ENCODE data around the gene IFNA10.
"Not testable (repeated sequence)": the region's sequence is repeated elsewhere in the genome, so short reads cannot be mapped to it uniquely, and the experiment has no call there.

Gene IFNA10

GRCh38 chr9:21182810-21183736 is 23.9 kb downstream of the IFNA10 start:
- not testable (repeated sequence) for H3K36me3 Mint-ChIP-seq (ENCODE audit: low read depth); H3K4me1 Mint-ChIP-seq; H3K27ac Mint-ChIP-seq; H3K9me3 Mint-ChIP-seq; H3K4me3 Mint-ChIP-seq; DNase-seq
- peak; percentile 50 for TF ChIP-seq CTCF (IDR thresholded peaks at IDR 0.05)
- H3K27me3 Mint-ChIP-seq (ENCODE audit: low read depth, poor library complexity) = peaks cover 13% of the 10 kb centered on the region

- no peaks in the 10 kb centered on the region for H3K4me1 Mint-ChIP-seq
- no peak for DNase-seq
- H3K9me3 Mint-ChIP-seq = no peaks in the 10 kb centered on the region
Measured at GRCh38 chr9:21174671-21175070, 32.3 kb downstream of the IFNA10 start.

GRCh38 chr9:21172156-21172555 is 34.8 kb downstream of the IFNA10 start:
- no peaks in the 10 kb centered on the region for H3K9me3 Mint-ChIP-seq
- no peaks in the 10 kb centered on the region for H3K36me3 Mint-ChIP-seq (ENCODE audit: low read depth)
- no peak overlapping the region for H3K27ac Mint-ChIP-seq
- H3K27me3 Mint-ChIP-seq (ENCODE audit: low read depth, poor library complexity) = peaks cover 30% of the 10 kb centered on the region
- no peak for DNase-seq
- TF ChIP-seq CTCF (IDR thresholded peaks at IDR 0.05) = no peak
- no peaks in the 10 kb centered on the region for H3K4me1 Mint-ChIP-seq
- no peak overlapping the region for H3K4me3 Mint-ChIP-seq

More at GRCh38 chr9:21174671-21175070, 32.3 kb downstream of the IFNA10 start:
- H3K36me3 Mint-ChIP-seq (ENCODE audit: low read depth) = no peaks in the 10 kb centered on the region
- no peak for TF ChIP-seq CTCF (IDR thresholded peaks at IDR 0.05)
- H3K27me3 Mint-ChIP-seq (ENCODE audit: low read depth, poor library complexity) = peaks cover 34% of the 10 kb centered on the region
- H3K27ac Mint-ChIP-seq = no peak overlapping the region
- no peak overlapping the region for H3K4me3 Mint-ChIP-seq

GRCh38 chr9:21171351-21171750 is 35.6 kb downstream of the IFNA10 start:
- H3K36me3 Mint-ChIP-seq (ENCODE audit: low read depth) = no peaks in the 10 kb centered on the region
- H3K9me3 Mint-ChIP-seq = no peaks in the 10 kb centered on the region

GRCh38 chr9:21166560-21166959 is 40.4 kb downstream of the IFNA10 start, which contains the start of gene IFNA21:
Gene IFNA21, minus strand, starts transcription at chr9:21166660. Its CDS starts 48 bp downstream, at chr9:21166612.
- not testable (repeated sequence) for H3K4me1 Mint-ChIP-seq; DNase-seq; H3K36me3 Mint-ChIP-seq (ENCODE audit: low read depth); H3K27ac Mint-ChIP-seq; H3K9me3 Mint-ChIP-seq; H3K4me3 Mint-ChIP-seq
- peaks cover 15% of the 10 kb centered on the region for H3K27me3 Mint-ChIP-seq (ENCODE audit: low read depth, poor library complexity)

More at GRCh38 chr9:21171351-21171750, 35.6 kb downstream of the IFNA10 start:
- H3K27me3 Mint-ChIP-seq (ENCODE audit: low read depth, poor library complexity) = peaks cover 26% of the 10 kb centered on the region
- H3K27ac Mint-ChIP-seq = no peak overlapping the region
- no peak for DNase-seq
- H3K4me1 Mint-ChIP-seq = no peaks in the 10 kb centered on the region
- H3K4me3 Mint-ChIP-seq = no peak overlapping the region
- TF ChIP-seq CTCF (IDR thresholded peaks at IDR 0.05) = no peak

GRCh38 chr9:21165516-21165915 is 41.4 kb downstream of the IFNA10 start:
- Mint-ChIP-seq H3K9me3 (peaks cover 17% of the 10 kb centered on the region), H3K36me3 (ENCODE audit: low read depth) (no peaks in the 10 kb centered on the region), H3K27me3 (ENCODE audit: low read depth, poor library complexity) (peaks cover 5% of the 10 kb centered on the region), H3K27ac (no peak overlapping the region), H3K4me3 (no peak overlapping the region), H3K4me1 (peaks cover under 1% of the 10 kb centered on the region)
- no peak for TF ChIP-seq CTCF (IDR thresholded peaks at IDR 0.05)
- no peak for DNase-seq
